K562 (cell line): ENCODE data around the gene PHF1. TPM values are rescaled to one million over a fixed set of nuclear protein-coding genes. Genes with fewer than 3 reads are reported as not detected.

ENCODE experiments used
- ATAC-seq: fragments of 200-7000 bp; cut with Tn5 transposase; 3 replicates; pipeline ENCODE4 v1.9.1; 2020; ENCODE audit warnings: moderate library complexity
- BruUV-seq: library from RNA; stranded (reverse); fragments of 400-500 nt; replicated peaks from 2 replicates; lab custom pipeline; 2021; lab: Mats Ljungman, UMichigan
- CTCF ChIA-PET: fragments of 300-600 bp; formaldehyde crosslinking; extraction: SDS; loops from one replicate; lab custom pipeline; 2021; ENCODE audit warnings: low intra/inter-chr PET ratio; lab: Yijun Ruan, JAX
- POLR2A ChIA-PET: fragments of 300-600, 350-650 bp; sonication (Branson Sonifier 250); formaldehyde crosslinking; extraction: SDS; loops from one replicate; lab custom pipeline; 2021; ENCODE audit warnings: antibody characterized with exemption, inconsistent platforms; lab: Yijun Ruan, JAX
- DNase-seq, 4 experiments: peaks; one replicate each; pipeline versions ENCODE4 v3.0.0 to v3.0.0-alpha.2; 2011 to 2018; ENCODE audit warnings: low spot score in 3 of 4, mixed read lengths in 3 of 4; ENCODE audit errors: extremely low read depth in 1 of 4
- FAIRE-seq: peaks from 2 replicates; lab custom pipeline; 2011; peaks lifted over from hg19 to GRCh38; lab: Jason Lieb, UNC
- H2AFZ ChIP-seq: 2 replicates; pipeline ENCODE4 v1.6.0; 2011; ENCODE audit warnings: low read depth, low read length, control low read depth, inconsistent platforms
- H3K27ac ChIP-seq: fragments of 200-600 bp; 3 replicates; pipeline ENCODE4 v1.8.0; 2011; ENCODE audit warnings: low read depth, mild to moderate bottlenecking, control low read depth, inconsistent platforms, low read length, moderate library complexity, mixed read lengths; ENCODE audit errors: extremely low read depth
- H3K27me3 ChIP-seq, 2 experiments: fragments of 300-600 bp in 1 of 2; 2 replicates in 1 of 2; 3 replicates in 1 of 2; pipeline versions ENCODE4 v1.6.0 to v1.8.0; 2011; ENCODE audit warnings: inconsistent platforms in 2 of 2, low read length in 2 of 2, mild to moderate bottlenecking in 1 of 2, mixed read lengths in 1 of 2, moderate library complexity in 1 of 2; ENCODE audit not compliant: control insufficient read depth in 2 of 2, insufficient read depth in 2 of 2
- H3K36me3 ChIP-seq: fragments of 300-600 bp; 3 replicates; pipeline ENCODE4 v1.8.0; 2011; ENCODE audit warnings: mild to moderate bottlenecking, low read length, inconsistent platforms; ENCODE audit not compliant: control insufficient read depth, insufficient read depth
- H3K4me1 ChIP-seq, 2 experiments: fragments of 200-600 bp in 1 of 2; replicated peaks in 1 of 2; 2 replicates in 1 of 2; 3 replicates in 1 of 2; pipeline versions ENCODE4 v1.5.1 to v1.8.0; 2011; ENCODE audit warnings: inconsistent platforms in 2 of 2, low read length in 2 of 2, mild to moderate bottlenecking in 1 of 2, mixed read lengths in 1 of 2, moderate library complexity in 1 of 2; ENCODE audit not compliant: control insufficient read depth in 2 of 2, insufficient read depth in 2 of 2
- H3K4me2 ChIP-seq: 2 replicates; pipeline ENCODE4 v1.6.1; 2011; ENCODE audit warnings: low read length, control low read depth, inconsistent platforms, mixed read lengths; ENCODE audit not compliant: insufficient read depth
- H3K4me3 ChIP-seq: fragments of 200-600 bp; sonication (generic), shearing (Covaris generic); 2 replicates; pipeline ENCODE4 v1.5.1; 2016; ENCODE audit warnings: control low read depth, inconsistent platforms
- H3K79me2 ChIP-seq: fragments of 200-600 bp; 3 replicates; pipeline ENCODE4 v1.8.0; 2011; ENCODE audit warnings: low read length, inconsistent platforms; ENCODE audit not compliant: control insufficient read depth, insufficient read depth
- H3K9ac ChIP-seq, 2 experiments: 2 replicates each; pipeline versions ENCODE4 v1.6.0 to v1.6.1; 2011; ENCODE audit warnings: low read depth in 2 of 2, low read length in 2 of 2, control low read depth in 1 of 2, inconsistent platforms in 1 of 2, mild to moderate bottlenecking in 1 of 2, mixed read lengths in 1 of 2; ENCODE audit not compliant: insufficient read depth in 1 of 2
- H3K9me1 ChIP-seq: one replicate; pipeline ENCODE4 v1.6.0; 2011; ENCODE audit warnings: inconsistent platforms, mild to moderate bottlenecking, low read length, moderate library complexity; ENCODE audit not compliant: control insufficient read depth, insufficient read depth
- H3K9me3 ChIP-seq: replicated peaks from 2 replicates; pipeline ENCODE4 v1.5.1; 2011; ENCODE audit warnings: low read depth, low read length, inconsistent platforms; ENCODE audit not compliant: control insufficient read depth, insufficient read depth
- H4K20me1 ChIP-seq: replicated peaks from 2 replicates; pipeline ENCODE4 v1.6.1; 2011; ENCODE audit warnings: low read length, inconsistent platforms, mixed read lengths; ENCODE audit not compliant: control insufficient read depth, insufficient read depth
- ASH1L ChIP-seq: fragments of 450-650 bp; IDR thresholded peaks from 2 replicates; pipeline ENCODE4 v1.6.1; 2018; ENCODE audit warnings: borderline replicate concordance, mild to moderate bottlenecking, low read depth; ENCODE audit not compliant: partially characterized antibody
- BRF2 ChIP-seq: IDR thresholded peaks from 3 replicates; pipeline ENCODE4 v1.6.1; 2011; ENCODE audit warnings: borderline replicate concordance, mild to moderate bottlenecking; ENCODE audit not compliant: insufficient read length, insufficient read depth
- CBFA2T2 ChIP-seq: fragments of 450-650 bp; conservative IDR thresholded peaks from 2 replicates; pipeline ENCODE4 v1.6.1; 2017; ENCODE audit warnings: mild to moderate bottlenecking
- CBFA2T3 ChIP-seq: fragments of 450-650 bp; IDR thresholded peaks from 2 replicates; pipeline ENCODE4 v1.6.1; 2017
- EP300 ChIP-seq: IDR thresholded peaks from 2 replicates; pipeline ENCODE4 v1.6.1; 2012; ENCODE audit warnings: low read length, improper control_type of control experiment
- POLR2AphosphoS5 ChIP-seq: IDR thresholded peaks from 2 replicates; pipeline ENCODE4 v1.6.1; 2011; ENCODE audit warnings: mild to moderate bottlenecking, low read depth, low read length, moderate library complexity; ENCODE audit not compliant: control insufficient read depth, insufficient read depth
- STAT5A ChIP-seq: IDR thresholded peaks from 2 replicates; pipeline ENCODE4 v1.6.1; 2012; ENCODE audit warnings: low read length, inconsistent platforms, borderline replicate concordance
- TFAM ChIP-seq: fragments of 250-450 bp; sonication (Bioruptor Pico); conservative IDR thresholded peaks from 2 replicates; pipeline ENCODE4 v1.5.0; 2021; ENCODE audit warnings: mild to moderate bottlenecking, moderate library complexity
- WHSC1 ChIP-seq: IDR thresholded peaks from one replicate; pipeline ENCODE4 v1.6.1; 2012; ENCODE audit warnings: low read length, control low read depth, inconsistent platforms
- ZBTB43 ChIP-seq: sonication (generic); formaldehyde crosslinking; IDR thresholded peaks from 2 replicates; pipeline ENCODE4 v1.8.0; 2023; ENCODE audit warnings: mild to moderate bottlenecking, missing genetic modification reagents
- ZNF121 ChIP-seq: sonication (generic); formaldehyde crosslinking; conservative IDR thresholded peaks from 2 replicates; pipeline ENCODE4 v1.8.0; 2022; ENCODE audit warnings: missing genetic modification reagents
- ZNF263 ChIP-seq: sonication (generic); formaldehyde crosslinking; IDR thresholded peaks from 2 replicates; pipeline ENCODE4 v1.8.0; 2022; ENCODE audit warnings: mild to moderate bottlenecking, missing genetic modification reagents, borderline replicate concordance
- WGBS: fragments of 100-300 bp; shearing (Covaris generic); methylation state at CpG from one replicate; pipeline ENCODE4 v1.1.6; 2016; ENCODE audit warnings: low coverage, mixed read lengths; ENCODE audit not compliant: insufficient coverage; ENCODE audit errors: missing lambda C conversion rate; 5-methylcytosine and 5-hydroxymethylcytosine counted together
- in situ Hi-C: fragments of 300-500 bp; cut with MboI; formaldehyde crosslinking; loops from 4 replicates; pipeline ENCODE4 v1.15.0; 2018; ENCODE audit warnings: inconsistent platforms, mixed read lengths
- intact Hi-C: fragments of 100-400 bp; cut with micrococcal nuclease; formaldehyde crosslinking; loops from 2 replicates; pipeline ENCODE4 v1.14.2; 2022
- polyA plus RNA-seq, 8 experiments: library from polyadenylated mRNA; depleted of rRNA in 4 of 8; stranded (reverse) in 5 of 8; unstranded in 3 of 8; fragments of >200 nt; fragmentation: Nextera tagmentation in 2 of 8; fragmentation: Illumina TruSeq in 1 of 8; extraction: Ambion mirVana in 2 of 8; extraction: Trizol in 1 of 8; gene quantifications; 2 replicates each; pipeline versions ENCODE4 v1.2.1 to v1.2.3, GENCODE V29; 2011 to 2014; ENCODE audit warnings: inconsistent platforms in 1 of 8, missing spikeins in 1 of 8
- total RNA-seq, 7 experiments: library from RNA; depleted of rRNA in 6 of 7; stranded (reverse); fragments of >200 nt in 6 of 7; fragmentation: Illumina TruSeq in 2 of 7; extraction: Trizol in 2 of 7; gene quantifications; 2 replicates each; pipeline versions ENCODE4 v1.2.1 to v1.2.3, GENCODE V29; 2011 to 2021; ENCODE audit warnings: low replicate concordance in 1 of 7
- TF ChIP-seq, protein P1 (sequence below): fragments of 250-450 bp; sonication (Bioruptor Pico); IDR thresholded peaks from 2 replicates; pipeline ENCODE4 v1.9.0; 2021; ENCODE audit warnings: mild to moderate bottlenecking, inconsistent platforms
- TF ChIP-seq, protein P2 (sequence below): fragments of 450-650 bp; formaldehyde crosslinking; IDR thresholded peaks from 2 replicates; pipeline ENCODE4 v1.4.0; 2020; ENCODE audit warnings: mild to moderate bottlenecking, moderate library complexity
- TF ChIP-seq, protein P3 (sequence below): fragments of 450-650 bp; formaldehyde crosslinking; IDR thresholded peaks from 2 replicates; pipeline ENCODE4 v1.4.0; 2022; ENCODE audit warnings: missing genetic modification characterization

PHF1 gene
- total and polyA plus RNA-seq, 9 of the 15 experiments (the other 6 are each of a cell fraction or from before 2014, with no cell fraction given) = 3.7 to 64.2 (median 33.7) TPM

GRCh38 chr6:33404884-33405283 is 5.9 kb upstream of the PHF1 start:
- Histone ChIP-seq H3K27me3 (no peaks in the 10 kb centered on the region), H3K4me2 (no peak overlapping the region), H4K20me1 (peaks cover 2% of the 10 kb centered on the region; the same call in 1 of the 2 replicates), H3K9me3 (no peaks in the 10 kb centered on the region), H3K9ac (peak overlapping the region in 1 of 2 experiments; percentile 39; a peak in 1 of 4 replicates), H3K36me3 (peaks cover 94% of the 10 kb centered on the region), H3K4me1 (peaks cover 9 to 10% of the 10 kb centered on the region in 2 experiments; a peak in 4 of 5 replicates), H3K79me2 (no peaks in the 10 kb centered on the region), H3K27ac (no peak overlapping the region), H3K9me1 (no peaks in the 10 kb centered on the region), H3K4me3 (no peak overlapping the region), H2AFZ (no peak overlapping the region)
- in situ Hi-C loops = loop anchor here (10.0 kb wide), 1 partner anchor 130 kb away; the partner anchor contains the start of genes B3GALT4, RPS18 and VPS52
- ATAC-seq = no peak
- no peak for FAIRE-seq
- no peak for DNase-seq
- ChIA-PET CTCF (no interaction called here), POLR2A (interaction anchor here (1.6 kb wide), 1 partner anchor 9 kb away, joined by 7 read pairs; no protein-coding TSS in a partner anchor)
- intact Hi-C loops = no loop called here
- WGBS = 94% methylated on average over 17 of the region's 17 CpGs
- BruUV-seq = no TSS peak
- TF ChIP-seq ZNF121 (CRISPR knock-in tag) (no peak), WHSC1 (no peak), ASH1L (no peak), ZBTB43 (CRISPR knock-in tag) (no peak), BRF2 (no peak), EP300 (no peak), CBFA2T3 (no peak), STAT5A (no peak), TFAM (CRISPR knock-in tag) (no peak), ZNF263 (CRISPR knock-in tag) (no peak), POLR2AphosphoS5 (no peak), CBFA2T2 (no peak)
- TF ChIP-seq, protein P1, sequence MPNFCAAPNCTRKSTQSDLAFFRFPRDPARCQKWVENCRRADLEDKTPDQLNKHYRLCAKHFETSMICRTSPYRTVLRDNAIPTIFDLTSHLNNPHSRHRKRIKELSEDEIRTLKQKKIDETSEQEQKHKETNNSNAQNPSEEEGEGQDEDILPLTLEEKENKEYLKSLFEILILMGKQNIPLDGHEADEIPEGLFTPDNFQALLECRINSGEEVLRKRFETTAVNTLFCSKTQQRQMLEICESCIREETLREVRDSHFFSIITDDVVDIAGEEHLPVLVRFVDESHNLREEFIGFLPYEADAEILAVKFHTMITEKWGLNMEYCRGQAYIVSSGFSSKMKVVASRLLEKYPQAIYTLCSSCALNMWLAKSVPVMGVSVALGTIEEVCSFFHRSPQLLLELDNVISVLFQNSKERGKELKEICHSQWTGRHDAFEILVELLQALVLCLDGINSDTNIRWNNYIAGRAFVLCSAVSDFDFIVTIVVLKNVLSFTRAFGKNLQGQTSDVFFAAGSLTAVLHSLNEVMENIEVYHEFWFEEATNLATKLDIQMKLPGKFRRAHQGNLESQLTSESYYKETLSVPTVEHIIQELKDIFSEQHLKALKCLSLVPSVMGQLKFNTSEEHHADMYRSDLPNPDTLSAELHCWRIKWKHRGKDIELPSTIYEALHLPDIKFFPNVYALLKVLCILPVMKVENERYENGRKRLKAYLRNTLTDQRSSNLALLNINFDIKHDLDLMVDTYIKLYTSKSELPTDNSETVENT = no peak
- TF ChIP-seq, protein P2, sequence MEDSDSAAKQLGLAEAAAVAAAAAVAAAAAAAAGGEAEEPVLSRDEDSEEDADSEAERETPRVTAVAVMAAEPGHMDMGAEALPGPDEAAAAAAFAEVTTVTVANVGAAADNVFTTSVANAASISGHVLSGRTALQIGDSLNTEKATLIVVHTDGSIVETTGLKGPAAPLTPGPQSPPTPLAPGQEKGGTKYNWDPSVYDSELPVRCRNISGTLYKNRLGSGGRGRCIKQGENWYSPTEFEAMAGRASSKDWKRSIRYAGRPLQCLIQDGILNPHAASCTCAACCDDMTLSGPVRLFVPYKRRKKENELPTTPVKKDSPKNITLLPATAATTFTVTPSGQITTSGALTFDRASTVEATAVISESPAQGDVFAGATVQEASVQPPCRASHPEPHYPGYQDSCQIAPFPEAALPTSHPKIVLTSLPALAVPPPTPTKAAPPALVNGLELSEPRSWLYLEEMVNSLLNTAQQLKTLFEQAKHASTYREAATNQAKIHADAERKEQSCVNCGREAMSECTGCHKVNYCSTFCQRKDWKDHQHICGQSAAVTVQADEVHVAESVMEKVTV (CRISPR knock-in tag) = no peak
- TF ChIP-seq, protein P3, sequence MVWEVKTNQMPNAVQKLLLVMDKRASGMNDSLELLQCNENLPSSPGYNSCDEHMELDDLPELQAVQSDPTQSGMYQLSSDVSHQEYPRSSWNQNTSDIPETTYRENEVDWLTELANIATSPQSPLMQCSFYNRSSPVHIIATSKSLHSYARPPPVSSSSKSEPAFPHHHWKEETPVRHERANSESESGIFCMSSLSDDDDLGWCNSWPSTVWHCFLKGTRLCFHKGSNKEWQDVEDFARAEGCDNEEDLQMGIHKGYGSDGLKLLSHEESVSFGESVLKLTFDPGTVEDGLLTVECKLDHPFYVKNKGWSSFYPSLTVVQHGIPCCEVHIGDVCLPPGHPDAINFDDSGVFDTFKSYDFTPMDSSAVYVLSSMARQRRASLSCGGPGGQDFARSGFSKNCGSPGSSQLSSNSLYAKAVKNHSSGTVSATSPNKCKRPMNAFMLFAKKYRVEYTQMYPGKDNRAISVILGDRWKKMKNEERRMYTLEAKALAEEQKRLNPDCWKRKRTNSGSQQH (CRISPR knock-in tag) = no peak
